Activated CD8-positive, alpha-beta T cell treated with anti-CD3 and anti-CD28 coated beads for 36 hours (primary cell): ENCODE measurements around the gene NOTCH3. TPM values are rescaled to one million over a fixed set of nuclear protein-coding genes. Genes with fewer than 3 reads are reported as not detected.

ENCODE experiments used
- ATAC-seq: fragments of 200-7000 bp; cut with Tn5 transposase; one replicate; pipeline ENCODE4 v1.10.0; 2021; ENCODE audit warnings: mild to moderate bottlenecking, moderate library complexity
- CTCF ChIA-PET: fragments of 350-600 bp; sonication (Branson Sonifier 250); formaldehyde crosslinking; loops from one replicate; lab custom pipeline; 2021; ENCODE audit warnings: antibody characterized with exemption; lab: Charles Lee
- POLR2A ChIA-PET: fragments of 350-600 bp; sonication (Branson Sonifier 250); formaldehyde crosslinking; loops from one replicate; lab custom pipeline; 2021; ENCODE audit warnings: antibody characterized with exemption; lab: Charles Lee
- DNase-seq: peaks from one replicate; pipeline ENCODE4 v3.0.0-alpha.2; 2020
- H3K27ac Mint-ChIP-seq: one replicate; pipeline ENCODE4 v1.8.0; 2021; ENCODE audit warnings: mild to moderate bottlenecking, mixed read lengths
- H3K27me3 Mint-ChIP-seq: one replicate; pipeline ENCODE4 v1.8.0; 2021; ENCODE audit warnings: mixed read lengths
- H3K36me3 Mint-ChIP-seq: one replicate; pipeline ENCODE4 v1.8.0; 2021; ENCODE audit warnings: low read depth, mixed read lengths
- H3K4me1 Mint-ChIP-seq: one replicate; pipeline ENCODE4 v1.8.0; 2021; ENCODE audit warnings: low read depth, mixed read lengths
- H3K4me3 Mint-ChIP-seq: one replicate; pipeline ENCODE4 v1.8.0; 2021; ENCODE audit warnings: mild to moderate bottlenecking, moderate library complexity, mixed read lengths
- H3K9me3 Mint-ChIP-seq: one replicate; pipeline ENCODE4 v1.8.0; 2021; ENCODE audit warnings: mixed read lengths
- intact Hi-C: fragments of 100-400 bp; cut with micrococcal nuclease; formaldehyde crosslinking; loops from one replicate; pipeline ENCODE4 v1.10.0; 2022
- total RNA-seq, 2 experiments: library from RNA; stranded (reverse); gene quantifications; one replicate each; pipeline ENCODE4 v1.2.3, GENCODE V29; 2021
- TF ChIP-seq, protein P1 (sequence below): fragments of 200-600 bp; IDR thresholded peaks from one replicate; pipeline ENCODE4 v1.8.0; 2022; ENCODE audit warnings: antibody characterized with exemption, mild to moderate bottlenecking

Gene NOTCH3
- total RNA-seq, 2 experiments from 2014 or later = 0.16 TPM; not detected in 1

GRCh38 chr19:15180451-15181390 lies 20.1 kb downstream of the NOTCH3 start:
- H3K4me1 Mint-ChIP-seq = peaks cover 4% of the 10 kb centered on the region
- no peak for ATAC-seq
- no peak overlapping the region for H3K27ac Mint-ChIP-seq
- TF ChIP-seq, protein P1, sequence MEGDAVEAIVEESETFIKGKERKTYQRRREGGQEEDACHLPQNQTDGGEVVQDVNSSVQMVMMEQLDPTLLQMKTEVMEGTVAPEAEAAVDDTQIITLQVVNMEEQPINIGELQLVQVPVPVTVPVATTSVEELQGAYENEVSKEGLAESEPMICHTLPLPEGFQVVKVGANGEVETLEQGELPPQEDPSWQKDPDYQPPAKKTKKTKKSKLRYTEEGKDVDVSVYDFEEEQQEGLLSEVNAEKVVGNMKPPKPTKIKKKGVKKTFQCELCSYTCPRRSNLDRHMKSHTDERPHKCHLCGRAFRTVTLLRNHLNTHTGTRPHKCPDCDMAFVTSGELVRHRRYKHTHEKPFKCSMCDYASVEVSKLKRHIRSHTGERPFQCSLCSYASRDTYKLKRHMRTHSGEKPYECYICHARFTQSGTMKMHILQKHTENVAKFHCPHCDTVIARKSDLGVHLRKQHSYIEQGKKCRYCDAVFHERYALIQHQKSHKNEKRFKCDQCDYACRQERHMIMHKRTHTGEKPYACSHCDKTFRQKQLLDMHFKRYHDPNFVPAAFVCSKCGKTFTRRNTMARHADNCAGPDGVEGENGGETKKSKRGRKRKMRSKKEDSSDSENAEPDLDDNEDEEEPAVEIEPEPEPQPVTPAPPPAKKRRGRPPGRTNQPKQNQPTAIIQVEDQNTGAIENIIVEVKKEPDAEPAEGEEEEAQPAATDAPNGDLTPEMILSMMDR = no peak
- H3K36me3 Mint-ChIP-seq = no peaks in the 10 kb centered on the region
- no peaks in the 10 kb centered on the region for H3K9me3 Mint-ChIP-seq
- H3K4me3 Mint-ChIP-seq = no peak overlapping the region
- intact Hi-C loops = no loop called here
- DNase-seq = no peak
- ChIA-PET POLR2A (no interaction called here), CTCF (interaction anchor here (1.0 kb wide), 1 partner anchor 74 kb away, joined by 3 read pairs; the partner anchor contains the start of gene SYDE1)
- H3K27me3 Mint-ChIP-seq = peaks cover 12% of the 10 kb centered on the region

DNA sequence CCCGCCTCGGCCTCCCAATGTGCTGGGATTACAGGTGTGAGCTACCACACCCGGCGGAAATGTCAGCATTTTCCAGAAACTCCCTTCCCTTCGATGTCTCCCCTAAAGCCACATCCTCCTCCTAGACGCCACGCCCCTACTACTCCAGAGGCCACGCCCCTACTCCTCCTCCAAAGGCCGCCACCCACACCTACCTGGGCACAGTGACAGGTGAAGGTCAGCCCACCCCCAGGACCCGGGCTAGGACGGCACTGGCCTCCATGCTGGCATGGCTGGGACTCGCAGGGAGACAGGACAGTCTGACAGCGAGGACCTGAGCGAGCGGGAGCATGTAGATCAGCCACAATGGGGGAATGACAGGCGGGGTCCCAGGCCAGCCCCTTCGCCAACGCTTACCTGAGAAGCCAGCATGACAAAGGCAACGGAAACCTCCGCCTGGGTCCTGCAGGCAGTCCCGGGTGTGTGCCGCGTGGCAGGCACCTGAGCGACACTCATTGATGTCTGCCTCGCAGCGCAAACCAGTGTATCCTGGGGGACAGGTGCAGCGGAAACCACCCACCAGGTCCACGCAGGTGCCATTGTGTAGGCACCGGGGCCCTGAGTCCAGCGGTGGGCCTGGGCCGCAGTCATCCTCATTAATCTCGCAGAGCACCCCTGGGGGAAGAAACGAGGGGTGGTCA lies 22.0 kb downstream of the NOTCH3 start:
- H3K36me3 Mint-ChIP-seq = no peaks in the 10 kb centered on the region
- peaks cover 4% of the 10 kb centered on the region for H3K4me1 Mint-ChIP-seq
- no peak for DNase-seq
- peaks cover 15% of the 10 kb centered on the region for H3K27me3 Mint-ChIP-seq
- H3K4me3 Mint-ChIP-seq = no peak overlapping the region
- ATAC-seq = no peak
- intact Hi-C loops = loop anchor here (5.0 kb wide), 1 partner anchor 379 kb away; no protein-coding TSS in a partner anchor
- POLR2A ChIA-PET = interaction anchor here (0.6 to 1.1 kb wide), 2 partner anchors 20 to 87 kb away, joined by 3 to 4 read pairs; no protein-coding TSS in a partner anchor
- TF ChIP-seq, protein P1 = no peak
- CTCF ChIA-PET = interaction anchor here (1.1 to 3.2 kb wide), 3 partner anchors 20 to 241 kb away, joined by 3 to 11 read pairs (median 3); partner anchors contain the start of gene AKAP8L
- no peak overlapping the region for H3K27ac Mint-ChIP-seq
- no peaks in the 10 kb centered on the region for H3K9me3 Mint-ChIP-seq

DNA sequence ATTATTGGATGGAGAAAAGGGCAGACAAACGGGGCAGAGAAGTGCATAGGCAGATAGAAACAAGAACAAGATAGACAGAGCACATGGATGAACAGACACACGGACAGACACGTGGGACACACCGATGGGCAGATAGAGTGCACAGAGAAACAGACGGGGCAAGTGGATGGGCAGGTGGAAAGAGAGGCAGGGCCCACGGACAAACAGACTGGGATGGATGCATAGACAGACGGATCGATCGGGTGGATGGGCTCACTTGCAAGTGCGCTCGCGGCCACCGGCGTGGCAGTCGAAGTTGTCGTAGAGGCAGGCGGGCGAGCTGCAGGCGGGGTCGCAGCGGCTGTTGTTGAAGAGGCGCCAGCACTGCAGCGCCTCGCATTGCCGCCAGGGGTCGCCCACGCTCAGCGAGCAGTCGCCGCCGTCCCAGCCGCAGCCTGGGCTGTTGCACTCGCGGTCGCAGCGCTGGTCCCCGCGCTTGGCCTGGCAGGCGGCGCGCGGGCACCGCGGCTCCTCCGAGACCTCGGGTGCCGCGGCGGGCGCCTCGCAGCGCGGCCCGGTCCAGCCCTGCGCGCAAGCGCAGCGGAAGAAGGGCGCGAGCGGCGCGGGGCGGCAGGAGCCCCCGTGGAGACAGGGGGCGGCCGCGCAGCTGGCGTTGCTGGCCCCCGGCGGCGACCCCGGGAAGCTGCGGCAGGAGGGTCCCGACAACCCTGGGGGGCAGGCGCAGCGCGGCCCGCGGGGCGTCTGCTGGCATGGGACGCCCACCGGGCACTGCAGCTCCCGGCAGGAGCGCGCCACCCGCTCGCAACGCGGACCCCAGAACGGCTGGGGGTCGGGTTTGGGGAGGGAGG lies 23.3 kb downstream of the NOTCH3 start:
- ChIA-PET POLR2A (interaction anchor here (1.1 kb wide), 1 partner anchor 22 kb away, joined by 4 read pairs; no protein-coding TSS in a partner anchor), CTCF (interaction anchor here (0.6 to 3.2 kb wide), 25 partner anchors 10 to 1494 kb away, joined by 3 to 11 read pairs (median 4); partner anchors contain the start of gene AKAP8L)
- peak; percentile 90 for DNase-seq
- H3K4me1 Mint-ChIP-seq = peaks cover 4% of the 10 kb centered on the region
- peaks cover 15% of the 10 kb centered on the region for H3K27me3 Mint-ChIP-seq
- H3K36me3 Mint-ChIP-seq = no peaks in the 10 kb centered on the region
- no peak overlapping the region for H3K27ac Mint-ChIP-seq
- TF ChIP-seq, protein P1 = peak; percentile 95
- peak overlapping the region; percentile 42 for H3K4me3 Mint-ChIP-seq
- intact Hi-C loops = loop anchor here (5.0 kb wide), 1 partner anchor 380 kb away; no protein-coding TSS in a partner anchor
- ATAC-seq = peak; percentile 98
- H3K9me3 Mint-ChIP-seq = no peaks in the 10 kb centered on the region

DNA sequence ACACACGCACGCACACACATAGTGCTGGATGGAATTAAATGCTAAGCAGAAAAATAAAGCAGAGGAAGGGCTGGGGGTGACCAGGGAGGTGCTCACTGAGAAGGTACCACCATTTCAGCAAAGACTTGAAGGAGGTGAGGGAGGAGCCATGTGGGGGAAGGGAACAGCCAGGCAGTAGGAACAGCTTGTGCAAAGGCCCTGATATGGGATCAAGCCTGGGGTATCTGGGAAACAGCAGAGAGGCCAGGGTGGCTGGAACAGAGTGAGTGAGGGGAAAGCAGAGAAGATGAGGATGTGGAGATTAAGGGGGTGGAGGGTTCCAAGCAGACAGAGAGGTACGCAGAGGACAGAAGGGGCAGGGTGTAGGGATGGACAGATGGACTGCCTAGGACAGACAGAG lies 25.2 kb downstream of the NOTCH3 start:
- no peak for DNase-seq
- no peak overlapping the region for H3K4me3 Mint-ChIP-seq
- intact Hi-C loops = loop anchor here (5.0 kb wide), 1 partner anchor 382 kb away; no protein-coding TSS in a partner anchor
- H3K36me3 Mint-ChIP-seq = no peaks in the 10 kb centered on the region
- peaks cover 15% of the 10 kb centered on the region for H3K27me3 Mint-ChIP-seq
- POLR2A ChIA-PET = no interaction called here
- H3K27ac Mint-ChIP-seq = no peak overlapping the region
- TF ChIP-seq, protein P1 = no peak
- peaks cover 4% of the 10 kb centered on the region for H3K4me1 Mint-ChIP-seq
- ATAC-seq = no peak
- CTCF ChIA-PET = interaction anchor here (1.4 to 3.2 kb wide), 3 partner anchors 56 to 244 kb away, joined by 3 to 11 read pairs (median 3); partner anchors contain the start of genes AKAP8L and EPHX3
- no peaks in the 10 kb centered on the region for H3K9me3 Mint-ChIP-seq
